H1 (cell line): ENCODE data around the gene NAB1. TPM values are rescaled to one million over a fixed set of nuclear protein-coding genes. Genes with fewer than 3 reads are reported as not detected.

Experiments
- CTBP2 ChIP-seq: IDR thresholded peaks from 2 replicates; pipeline ENCODE4 v1.7.0; 2011; ENCODE audit warnings: borderline replicate concordance, mild to moderate bottlenecking, moderate library complexity, mixed read lengths, low read length; ENCODE audit not compliant: insufficient read depth, insufficient read length
- E2F6 ChIP-seq: IDR thresholded peaks from 2 replicates; pipeline ENCODE4 v1.6.1; 2012; ENCODE audit warnings: inconsistent platforms
- NRF1 ChIP-seq: IDR thresholded peaks from 2 replicates; pipeline ENCODE4 v1.6.1; 2011; ENCODE audit warnings: mild to moderate bottlenecking, low read depth, low read length, improper control_type of control experiment
- YY1 ChIP-seq: IDR thresholded peaks from 2 replicates; pipeline ENCODE4 v1.6.1; 2011; ENCODE audit warnings: low read depth, mild to moderate bottlenecking, low read length
- polyA plus RNA-seq, 7 experiments: library from polyadenylated mRNA; depleted of rRNA in 3 of 7; stranded (reverse) in 5 of 7; unstranded in 2 of 7; fragments of >200 nt in 5 of 7; fragments of 200-250 nt in 2 of 7; gene quantifications; 1 replicate in 5 of 7; 2 replicates in 1 of 7; 4 replicates in 1 of 7; pipeline versions ENCODE4 v1.2.1 to v1.2.3, GENCODE V29; 2011 to 2013; ENCODE audit warnings: missing spikeins in 2 of 7, mixed read lengths in 2 of 7
- total RNA-seq: library from RNA; stranded (reverse); fragmentation: NEBNext Ultra II Directional; extraction: Animal tissue kit (Norgen Biotek cat#: 25700); gene quantifications from 2 replicates; pipeline ENCODE4 v1.2.1, GENCODE V29; 2021

Gene NAB1
- total and polyA plus RNA-seq, 2 of the 8 experiments (the other 6 are each of a cell fraction or from before 2014, with no cell fraction given), result 8.5 to 28.6 TPM

- TF ChIP-seq NRF1, result no peak
- no peak for TF ChIP-seq YY1
- TF ChIP-seq E2F6, result no peak
- TF ChIP-seq CTBP2, result no peak
Measured at GRCh38 chr2:190684931-190685330, 36.0 kb downstream of the NAB1 start (continued).
